Neuronal stem cell (in vitro differentiated cells): Measurements from ENCODE around the gene ABCC8.
A peak's percentile ranks its signal among the peaks of the same experiment; 100 is the strongest.

Experiments used
- DNase-seq: peaks from one replicate; pipeline ENCODE4 v3.0.0-alpha.2; 2013; ENCODE audit warnings: low spot score
- H2AFZ ChIP-seq: one replicate; pipeline ENCODE4 v1.6.1; 2013; ENCODE audit warnings: mild to moderate bottlenecking, low read length, inconsistent platforms
- H2AK5ac ChIP-seq: 2 replicates; pipeline ENCODE4 v1.6.1; 2013; ENCODE audit warnings: low read depth, mild to moderate bottlenecking, inconsistent platforms, low read length, moderate library complexity, mixed read lengths
- H2BK120ac ChIP-seq: 2 replicates; pipeline ENCODE4 v1.6.1; 2013; ENCODE audit warnings: low read depth, mild to moderate bottlenecking, inconsistent platforms, low read length, moderate library complexity, mixed read lengths
- H2BK12ac ChIP-seq: one replicate; pipeline ENCODE4 v1.6.1; 2013; ENCODE audit warnings: low read length, inconsistent platforms
- H2BK15ac ChIP-seq: 2 replicates; pipeline ENCODE4 v1.6.1; 2013; ENCODE audit warnings: mild to moderate bottlenecking, low read length, inconsistent platforms, mixed read lengths
- H2BK5ac ChIP-seq: one replicate; pipeline ENCODE4 v1.6.1; 2013; ENCODE audit warnings: inconsistent platforms, mild to moderate bottlenecking, low read length, moderate library complexity
- H3K14ac ChIP-seq: one replicate; pipeline ENCODE4 v1.6.1; 2013; ENCODE audit warnings: low read length, inconsistent platforms
- H3K18ac ChIP-seq: 2 replicates; pipeline ENCODE4 v1.6.1; 2013; ENCODE audit warnings: low read length, inconsistent platforms
- H3K23ac ChIP-seq: 2 replicates; pipeline ENCODE4 v1.6.1; 2013; ENCODE audit warnings: low read depth, mild to moderate bottlenecking, mixed read lengths, low read length, inconsistent platforms; ENCODE audit not compliant: poor library complexity
- H3K27ac ChIP-seq: replicated peaks from 3 replicates; pipeline ENCODE4 v1.5.1; 2013; ENCODE audit warnings: low read length, inconsistent platforms
- H3K27me3 ChIP-seq, 3 experiments: 2 replicates each; pipeline ENCODE4 v1.6.1; 2013; ENCODE audit warnings: low read length in 3 of 3, mild to moderate bottlenecking in 2 of 3, inconsistent platforms in 1 of 3, low read depth in 1 of 3, mixed read lengths in 1 of 3, moderate library complexity in 1 of 3; ENCODE audit not compliant: control insufficient read depth in 3 of 3, insufficient read depth in 3 of 3
- H3K36me3 ChIP-seq, 2 donors: replicated peaks in 1 of 2; 2 replicates each; pipeline ENCODE4 v1.6.1; 2013; ENCODE audit warnings: low read length in 2 of 2; ENCODE audit not compliant: control insufficient read depth in 2 of 2, insufficient read depth in 2 of 2
- H3K4ac ChIP-seq: 2 replicates; pipeline ENCODE4 v1.6.1; 2013; ENCODE audit warnings: inconsistent platforms, mild to moderate bottlenecking, low read length, moderate library complexity
- H3K4me1 ChIP-seq, 2 donors: 1 replicate in 1 of 2; 2 replicates in 1 of 2; pipeline ENCODE4 v1.6.1; 2013; ENCODE audit warnings: low read length in 2 of 2, low read depth in 1 of 2; ENCODE audit not compliant: control insufficient read depth in 2 of 2, insufficient read depth in 1 of 2
- H3K4me2 ChIP-seq: one replicate; pipeline ENCODE4 v1.6.1; 2013; ENCODE audit warnings: mild to moderate bottlenecking, low read length, inconsistent platforms; ENCODE audit not compliant: insufficient read depth, poor library complexity, severe bottlenecking
- H3K4me3 ChIP-seq, 2 donors: 2 replicates each; pipeline ENCODE4 v1.5.1; 2013; ENCODE audit warnings: low read length in 2 of 2, mild to moderate bottlenecking in 2 of 2, inconsistent platforms in 1 of 2, moderate library complexity in 1 of 2
- H3K79me1 ChIP-seq: one replicate; pipeline ENCODE4 v1.6.1; 2013; ENCODE audit warnings: low read depth, mild to moderate bottlenecking, inconsistent platforms, low read length, moderate library complexity
- H3K9ac ChIP-seq: one replicate; pipeline ENCODE4 v1.6.1; 2013; ENCODE audit warnings: mild to moderate bottlenecking, low read depth, low read length, inconsistent platforms; ENCODE audit not compliant: poor library complexity
- H3K9me3 ChIP-seq, 2 donors: replicated peaks in 1 of 2; 2 replicates each; pipeline versions ENCODE3 to v1.6.1; 2013; ENCODE audit warnings: low read length in 2 of 2, mild to moderate bottlenecking in 2 of 2, inconsistent platforms in 1 of 2, low read depth in 1 of 2, mixed read lengths in 1 of 2, moderate library complexity in 1 of 2; ENCODE audit not compliant: control insufficient read depth in 2 of 2, insufficient read depth in 1 of 2
- H4K8ac ChIP-seq: one replicate; pipeline ENCODE4 v1.6.1; 2013; ENCODE audit warnings: low read depth, mild to moderate bottlenecking, inconsistent platforms, low read length, moderate library complexity
- H4K91ac ChIP-seq: one replicate; pipeline ENCODE4 v1.6.1; 2013; ENCODE audit warnings: low read length, low read depth, mild to moderate bottlenecking, inconsistent platforms; ENCODE audit not compliant: poor library complexity
- WGBS, 2 donors: extraction: QIAGEN DNeasy Blood & Tissue Kit; methylation state at CpG; one replicate each; pipeline ENCODE4 v1.1.7; 2013; ENCODE audit warnings: missing lambda C conversion rate in 2 of 2, mixed read lengths in 1 of 2; ENCODE audit not compliant: insufficient read length in 2 of 2, insufficient replicate concordance in 1 of 2; ENCODE audit errors: extremely low coverage in 2 of 2; 5-methylcytosine and 5-hydroxymethylcytosine counted together

ABCC8 gene

DNA sequence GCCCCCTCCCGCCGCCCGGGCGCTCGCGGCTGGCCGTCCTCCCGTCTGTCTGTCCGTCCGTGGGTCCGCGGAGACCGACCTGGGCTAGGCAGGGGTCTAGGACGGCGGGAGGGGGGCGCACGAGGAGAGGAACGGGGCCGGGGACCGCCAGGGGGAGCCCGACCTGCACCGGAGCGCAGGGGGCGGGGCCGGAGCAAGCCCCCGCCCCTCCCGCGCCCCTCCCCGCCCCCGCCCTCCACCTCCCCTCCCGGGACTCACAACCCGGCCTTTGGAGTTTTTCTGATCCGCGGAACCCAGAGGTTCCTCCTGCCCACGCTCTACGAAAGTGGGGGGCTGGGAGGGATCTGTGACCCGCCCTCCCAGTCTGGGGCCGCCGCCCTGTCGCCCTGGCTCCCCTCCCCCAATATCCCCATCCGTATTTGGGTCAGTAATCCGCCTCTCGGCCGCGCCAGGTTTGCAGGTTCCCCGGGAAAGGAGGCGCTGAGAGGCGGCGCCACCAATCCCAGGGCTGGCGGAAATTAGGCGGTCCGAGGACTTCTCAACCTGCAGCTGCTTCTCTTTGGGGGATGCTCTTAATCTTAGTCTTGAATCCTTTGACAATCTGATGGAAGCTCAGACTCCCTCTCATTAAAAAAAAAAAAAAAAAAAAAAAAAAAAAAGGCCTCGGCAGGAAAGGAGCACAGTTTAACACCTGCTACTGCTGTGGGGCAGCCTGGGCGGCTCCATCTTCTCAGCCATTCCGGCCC lies 87.3 kb downstream of the ABCC8 start:
- Histone ChIP-seq H2BK5ac (no peak overlapping the region), H2BK12ac (no peak overlapping the region), H3K9ac (peak overlapping the region; percentile 88), H3K18ac (peak overlapping the region; percentile 94), H3K4ac (no peak overlapping the region), H2AK5ac (no peak overlapping the region), H2AFZ (peak overlapping the region; percentile 100), H3K36me3 (no peaks in the 10 kb centered on the region), H3K23ac (no peak overlapping the region), H3K9me3 (peaks cover 5 to 8% of the 10 kb centered on the region in 2 donors), H4K8ac (no peak overlapping the region), H2BK120ac (peak overlapping the region; percentile 26), H3K27me3 (peaks cover 0 to 48% (median 5%) of the 10 kb centered on the region in 3 experiments), H3K79me1 (no peaks in the 10 kb centered on the region), H3K14ac (no peak overlapping the region), H2BK15ac (peak overlapping the region; percentile 77), H3K4me1 (peaks cover 2 to 5% of the 10 kb centered on the region in 2 donors), H4K91ac (no peak overlapping the region), H3K4me3 (peak overlapping the region; percentile 54 to 83), H3K4me2 (peak overlapping the region; percentile 86), H3K27ac (peak overlapping the region; percentile 57)
- WGBS, 2 donors = no CpG with 5 or more reads among the region's 55 CpGs
- DNase-seq = peak; percentile 77

DNA sequence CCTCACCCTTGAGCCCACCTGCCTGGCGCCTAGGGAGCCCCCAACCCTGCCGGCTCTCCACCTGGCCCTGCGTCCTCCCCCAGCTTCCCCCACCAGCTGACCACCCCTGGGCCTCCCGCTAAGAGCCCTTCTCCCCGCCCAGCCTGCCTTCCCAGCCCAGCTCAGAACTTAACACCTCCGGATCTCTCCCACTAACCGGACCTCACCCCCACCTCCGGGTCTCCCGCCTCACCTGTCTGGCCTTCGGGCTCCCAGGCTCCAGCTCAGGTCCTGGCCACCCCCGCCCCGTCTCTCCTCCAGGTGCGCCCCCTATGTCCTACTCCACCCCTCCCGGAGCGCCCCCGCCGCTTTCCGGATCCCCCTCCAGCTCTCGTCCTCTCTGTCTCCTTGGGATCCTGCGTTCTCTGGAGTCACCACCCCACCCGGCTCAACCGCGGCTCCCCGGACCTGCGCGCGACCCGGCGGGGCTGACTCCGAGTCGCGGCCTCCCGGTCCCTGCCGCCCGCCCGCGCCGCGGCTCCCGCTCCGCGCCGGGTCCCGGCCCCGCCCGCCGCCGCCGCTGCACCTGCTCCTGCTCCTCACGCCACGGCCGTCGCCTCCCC lies 87.9 kb downstream of the ABCC8 start, which contains the start of gene KCNJ11:
Gene KCNJ11, minus strand, starts transcription at position 51 of the 602 bp plus-strand sequence. CDS start 568 bp downstream, outside the sequence.
- H2AK5ac ChIP-seq = peak within 1 kb of the TSS; percentile 66
- no peaks in the 10 kb centered on the region for H3K79me1 ChIP-seq
- H3K18ac ChIP-seq = peak within 1 kb of the TSS; percentile 94
- peaks cover 5 to 8% of the 10 kb centered on the region in 2 donors for H3K9me3 ChIP-seq
- H3K4ac ChIP-seq = no peak within 1 kb of the TSS
- peak within 1 kb of the TSS; percentile 88 for H3K9ac ChIP-seq
- H2BK12ac ChIP-seq = peak within 1 kb of the TSS; percentile 87
- peak within 1 kb of the TSS; percentile 77 for H2BK15ac ChIP-seq
- H3K36me3 ChIP-seq = no peaks in the 10 kb centered on the region
- peak within 1 kb of the TSS; percentile 26 for H2BK120ac ChIP-seq
- peaks cover 2 to 5% of the 10 kb centered on the region in 2 donors for H3K4me1 ChIP-seq
- DNase-seq = no peak
- H3K4me3 ChIP-seq = peak within 1 kb of the TSS; percentile 54 to 83
- no peak within 1 kb of the TSS for H3K14ac ChIP-seq
- H3K27ac ChIP-seq = peak within 1 kb of the TSS; percentile 57
- WGBS, 2 donors = no CpG with 5 or more reads among the region's 53 CpGs
- peak within 1 kb of the TSS; percentile 20 for H2BK5ac ChIP-seq
- peaks cover 0 to 43% (median 5%) of the 10 kb centered on the region in 3 experiments for H3K27me3 ChIP-seq
- peak within 1 kb of the TSS; percentile 100 for H2AFZ ChIP-seq
- H4K8ac ChIP-seq = no peak within 1 kb of the TSS
- H3K23ac ChIP-seq = peak within 1 kb of the TSS; percentile 90
- H3K4me2 ChIP-seq = peak within 1 kb of the TSS; percentile 86
- H4K91ac ChIP-seq = no peak within 1 kb of the TSS

GRCh38 chr11:17387811-17388210 lies 88.8 kb downstream of the ABCC8 start:
- H3K4ac ChIP-seq = no peak overlapping the region
- H2AFZ ChIP-seq = no peak overlapping the region
- no peak overlapping the region for H4K91ac ChIP-seq
- peaks cover 2 to 5% of the 10 kb centered on the region in 2 donors for H3K4me1 ChIP-seq
- H3K23ac ChIP-seq = peak overlapping the region; percentile 90
- H4K8ac ChIP-seq = no peak overlapping the region
- H3K36me3 ChIP-seq = no peaks in the 10 kb centered on the region
- H2AK5ac ChIP-seq = peak overlapping the region; percentile 66
- H3K18ac ChIP-seq = peak overlapping the region; percentile 76
- no peak overlapping the region for H3K4me3 ChIP-seq
- H3K4me2 ChIP-seq = no peak overlapping the region
- peak overlapping the region; percentile 87 for H2BK12ac ChIP-seq
- no peak overlapping the region for H2BK120ac ChIP-seq
- peaks cover 5 to 8% of the 10 kb centered on the region in 2 donors for H3K9me3 ChIP-seq
- no peak for DNase-seq
- peaks cover 0 to 37% (median 5%) of the 10 kb centered on the region in 3 experiments for H3K27me3 ChIP-seq
- H3K14ac ChIP-seq = no peak overlapping the region
- no CpG with 5 or more reads among the region's 20 CpGs for WGBS, 2 donors
- H3K27ac ChIP-seq = no peak overlapping the region
- no peak overlapping the region for H3K9ac ChIP-seq
- peak overlapping the region; percentile 2 for H2BK15ac ChIP-seq
- no peaks in the 10 kb centered on the region for H3K79me1 ChIP-seq
- H2BK5ac ChIP-seq = peak overlapping the region; percentile 20

GRCh38 chr11:17387254-17387653 lies 89.4 kb downstream of the ABCC8 start:
- Histone ChIP-seq H3K4me1 (peaks cover 2 to 5% of the 10 kb centered on the region in 2 donors), H3K36me3 (no peaks in the 10 kb centered on the region), H3K18ac (no peak overlapping the region), H2BK12ac (peak overlapping the region; percentile 87), H2BK5ac (no peak overlapping the region), H2AFZ (no peak overlapping the region), H3K9ac (no peak overlapping the region), H3K4me3 (no peak overlapping the region), H3K9me3 (peaks cover 5 to 8% of the 10 kb centered on the region in 2 donors), H3K4ac (no peak overlapping the region), H4K8ac (no peak overlapping the region), H3K14ac (no peak overlapping the region), H3K27me3 (peaks cover 0 to 37% (median 5%) of the 10 kb centered on the region in 3 experiments), H3K4me2 (no peak overlapping the region), H2BK120ac (peak overlapping the region; percentile 7), H4K91ac (peak overlapping the region; percentile 68), H2AK5ac (peak overlapping the region; percentile 66), H2BK15ac (peak overlapping the region; percentile 80), H3K79me1 (no peaks in the 10 kb centered on the region), H3K27ac (no peak overlapping the region), H3K23ac (peak overlapping the region; percentile 60)
- no peak for DNase-seq
- WGBS, 2 donors = no CpG with 5 or more reads among the region's 20 CpGs
